Lower leg skin (tissue), 3 donors: ENCODE results near the gene LDLRAD2.

Experiments
- POLR2A ChIP-seq, 2 donors: fragments of 450-650 bp; IDR thresholded peaks; one replicate each; pipeline ENCODE4 v1.6.1; 2016 to 2017; ENCODE audit warnings: antibody characterized with exemption in 2 of 2, mild to moderate bottlenecking in 1 of 2, moderate library complexity in 1 of 2
- TF ChIP-seq, protein P1 (sequence below), 3 donors: fragments of 450-650 bp; IDR thresholded peaks; one replicate each; pipeline ENCODE4 v1.5.1; 2016; ENCODE audit warnings: antibody characterized with exemption in 3 of 3, mild to moderate bottlenecking in 3 of 3, moderate library complexity in 2 of 3

DNA sequence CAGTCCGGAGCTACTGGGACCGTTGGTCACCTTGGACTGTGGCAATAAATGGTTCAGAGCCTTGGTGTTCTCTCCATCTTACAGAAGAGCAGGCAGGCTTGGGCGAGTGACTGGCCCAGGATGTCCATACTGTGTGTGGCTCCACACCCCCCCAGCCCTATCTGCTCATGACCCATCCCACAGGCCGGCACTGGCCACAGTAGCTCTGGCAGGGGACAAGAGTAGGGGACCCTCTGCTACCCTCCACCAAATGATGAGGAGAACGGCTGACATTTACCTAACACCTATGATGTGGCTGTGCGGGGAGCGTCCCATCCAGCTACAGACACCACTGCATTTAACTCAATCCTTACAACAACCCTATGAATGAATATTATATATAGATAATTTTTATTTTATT lies 13.3 kb downstream of the LDLRAD2 start:
- TF ChIP-seq POLR2A (IDR thresholded peaks at IDR 0.05) = no peak
- TF ChIP-seq, protein P1, sequence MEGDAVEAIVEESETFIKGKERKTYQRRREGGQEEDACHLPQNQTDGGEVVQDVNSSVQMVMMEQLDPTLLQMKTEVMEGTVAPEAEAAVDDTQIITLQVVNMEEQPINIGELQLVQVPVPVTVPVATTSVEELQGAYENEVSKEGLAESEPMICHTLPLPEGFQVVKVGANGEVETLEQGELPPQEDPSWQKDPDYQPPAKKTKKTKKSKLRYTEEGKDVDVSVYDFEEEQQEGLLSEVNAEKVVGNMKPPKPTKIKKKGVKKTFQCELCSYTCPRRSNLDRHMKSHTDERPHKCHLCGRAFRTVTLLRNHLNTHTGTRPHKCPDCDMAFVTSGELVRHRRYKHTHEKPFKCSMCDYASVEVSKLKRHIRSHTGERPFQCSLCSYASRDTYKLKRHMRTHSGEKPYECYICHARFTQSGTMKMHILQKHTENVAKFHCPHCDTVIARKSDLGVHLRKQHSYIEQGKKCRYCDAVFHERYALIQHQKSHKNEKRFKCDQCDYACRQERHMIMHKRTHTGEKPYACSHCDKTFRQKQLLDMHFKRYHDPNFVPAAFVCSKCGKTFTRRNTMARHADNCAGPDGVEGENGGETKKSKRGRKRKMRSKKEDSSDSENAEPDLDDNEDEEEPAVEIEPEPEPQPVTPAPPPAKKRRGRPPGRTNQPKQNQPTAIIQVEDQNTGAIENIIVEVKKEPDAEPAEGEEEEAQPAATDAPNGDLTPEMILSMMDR (IDR thresholded peaks at IDR 0.05) = no peak
